ENCODE data around the gene CLEC4E. TPM values are rescaled to one million over a fixed set of nuclear protein-coding genes. Genes with fewer than 3 reads are reported as not detected.

CLEC4E gene
- total RNA-seq, 1 donor from 2014 or later = not detected

GRCh38 chr12:8561011-8561410, 20.3 kb upstream of the CLEC4E start:
- no peak for DNase-seq (ENCODE audit: extremely low spot score, unreplicated experiment)
- Mint-ChIP-seq H3K27me3 (ENCODE audit: unreplicated experiment) (no peaks in the 10 kb centered on the region), H3K36me3 (ENCODE audit: unreplicated experiment) (no peaks in the 10 kb centered on the region), H3K9me3 (ENCODE audit: unreplicated experiment) (peaks cover 12% of the 10 kb centered on the region), H3K4me1 (ENCODE audit: unreplicated experiment) (no peaks in the 10 kb centered on the region), H3K4me3 (ENCODE audit: unreplicated experiment) (no peak overlapping the region), H3K27ac (ENCODE audit: unreplicated experiment) (no peak overlapping the region)
- no peak for TF ChIP-seq CTCF (IDR thresholded peaks at IDR 0.05)

- Mint-ChIP-seq H3K27ac (ENCODE audit: unreplicated experiment) (no peak overlapping the region), H3K9me3 (ENCODE audit: unreplicated experiment) (peaks cover 12% of the 10 kb centered on the region), H3K36me3 (ENCODE audit: unreplicated experiment) (no peaks in the 10 kb centered on the region), H3K4me3 (ENCODE audit: unreplicated experiment) (no peak overlapping the region), H3K4me1 (ENCODE audit: unreplicated experiment) (no peaks in the 10 kb centered on the region), H3K27me3 (ENCODE audit: unreplicated experiment) (no peaks in the 10 kb centered on the region)
- TF ChIP-seq CTCF (IDR thresholded peaks at IDR 0.05) = no peak
- no peak for DNase-seq (ENCODE audit: extremely low spot score, unreplicated experiment)
Measured at GRCh38 chr12:8559676-8560075, 19.0 kb upstream of the CLEC4E start.

GRCh38 chr12:8556531-8557097, 15.9 kb upstream of the CLEC4E start:
- no peak overlapping the region for H3K27ac Mint-ChIP-seq (ENCODE audit: unreplicated experiment)
- H3K4me3 Mint-ChIP-seq (ENCODE audit: unreplicated experiment) = no peak overlapping the region
- H3K36me3 Mint-ChIP-seq (ENCODE audit: unreplicated experiment) = no peaks in the 10 kb centered on the region
- H3K4me1 Mint-ChIP-seq (ENCODE audit: unreplicated experiment) = no peaks in the 10 kb centered on the region
- DNase-seq (ENCODE audit: extremely low spot score, unreplicated experiment) = no peak
- peaks cover 7% of the 10 kb centered on the region for H3K9me3 Mint-ChIP-seq (ENCODE audit: unreplicated experiment)
- H3K27me3 Mint-ChIP-seq (ENCODE audit: unreplicated experiment) = peaks cover 4% of the 10 kb centered on the region
- TF ChIP-seq CTCF (IDR thresholded peaks at IDR 0.05) = no peak

- Mint-ChIP-seq H3K27me3 (ENCODE audit: unreplicated experiment) (peaks cover 4% of the 10 kb centered on the region), H3K9me3 (ENCODE audit: unreplicated experiment) (no peaks in the 10 kb centered on the region)
- DNase-seq (ENCODE audit: extremely low spot score, unreplicated experiment) = no peak
Measured at GRCh38 chr12:8554451-8555195, 13.9 kb upstream of the CLEC4E start.

More at GRCh38 chr12:8554451-8555195, 13.9 kb upstream of the CLEC4E start:
- Mint-ChIP-seq H3K4me1 (ENCODE audit: unreplicated experiment) (no peaks in the 10 kb centered on the region), H3K4me3 (ENCODE audit: unreplicated experiment) (no peak overlapping the region), H3K36me3 (ENCODE audit: unreplicated experiment) (no peaks in the 10 kb centered on the region), H3K27ac (ENCODE audit: unreplicated experiment) (no peak overlapping the region)
- TF ChIP-seq CTCF (IDR thresholded peaks at IDR 0.05) = no peak

Data from osteocyte (in vitro differentiated cells).